GM18505 (cell line): Measurements from ENCODE around the gene ARL4A.
A peak's percentile ranks its signal among the peaks of the same experiment; 100 is the strongest.
"Not testable (repeated sequence)": the region's sequence is repeated elsewhere in the genome, so short reads cannot be mapped to it uniquely, and the experiment has no call there.

Experiments used
- ATAC-seq: cut with Tn5 transposase; IDR thresholded peaks from one replicate; pipeline ENCODE4 v1.9.1; 2021; ENCODE audit not compliant: unreplicated experiment
- POLR2A ChIP-seq: IDR thresholded peaks from 4 replicates; pipeline ENCODE4 v1.6.1; 2011; ENCODE audit warnings: borderline replicate concordance; ENCODE audit not compliant: insufficient read depth, insufficient read length; ENCODE audit errors: extremely low read depth

ARL4A gene, protein sequence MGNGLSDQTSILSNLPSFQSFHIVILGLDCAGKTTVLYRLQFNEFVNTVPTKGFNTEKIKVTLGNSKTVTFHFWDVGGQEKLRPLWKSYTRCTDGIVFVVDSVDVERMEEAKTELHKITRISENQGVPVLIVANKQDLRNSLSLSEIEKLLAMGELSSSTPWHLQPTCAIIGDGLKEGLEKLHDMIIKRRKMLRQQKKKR

DNA sequence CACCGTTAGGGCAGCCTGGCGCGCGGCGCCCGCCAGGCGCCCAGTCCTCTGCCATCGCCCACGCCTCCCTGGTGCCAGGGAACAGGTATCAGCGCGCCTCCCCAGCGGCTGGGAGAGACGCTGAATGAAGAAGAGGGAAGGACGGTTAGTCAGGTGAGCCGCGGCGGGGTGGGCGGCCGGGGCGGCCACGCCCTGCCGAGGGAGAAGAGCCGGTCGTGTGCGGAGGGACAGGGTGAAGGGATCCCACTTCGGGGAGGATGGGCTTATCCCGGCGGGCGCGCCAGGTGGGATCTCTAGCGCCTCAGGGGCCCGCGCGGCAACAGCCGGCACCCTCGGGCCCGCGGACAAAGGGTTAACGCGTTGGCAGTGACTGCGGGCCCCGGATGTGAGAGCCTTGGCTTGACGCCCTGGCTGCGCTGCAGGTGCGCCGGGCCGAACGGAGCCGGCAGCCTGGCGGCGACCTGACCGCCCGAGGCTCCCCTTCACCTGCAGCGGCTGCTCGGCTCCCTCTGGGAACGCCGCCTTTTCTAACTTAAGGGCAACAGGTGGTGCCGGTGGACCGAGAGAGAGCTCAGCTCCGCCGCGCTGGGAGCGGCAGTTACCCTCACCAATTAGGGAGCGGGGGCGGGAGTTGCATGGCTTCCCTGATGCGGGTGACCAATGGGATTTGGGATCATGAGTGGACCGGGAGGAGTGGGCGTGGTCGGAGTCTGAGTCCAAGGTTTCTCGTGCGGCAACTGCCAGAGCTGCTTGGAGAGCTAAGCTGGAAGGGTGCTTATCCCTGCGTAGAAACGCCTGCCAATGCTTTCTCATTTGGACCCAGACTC, at the start of gene ARL4A:
Gene ARL4A (plus strand): TSS at position 743 of the 827 bp plus-strand sequence. CDS start 622 bp downstream, outside the sequence.
- peak; percentile 82 for ATAC-seq
- peak; percentile 6 for TF ChIP-seq POLR2A

DNA sequence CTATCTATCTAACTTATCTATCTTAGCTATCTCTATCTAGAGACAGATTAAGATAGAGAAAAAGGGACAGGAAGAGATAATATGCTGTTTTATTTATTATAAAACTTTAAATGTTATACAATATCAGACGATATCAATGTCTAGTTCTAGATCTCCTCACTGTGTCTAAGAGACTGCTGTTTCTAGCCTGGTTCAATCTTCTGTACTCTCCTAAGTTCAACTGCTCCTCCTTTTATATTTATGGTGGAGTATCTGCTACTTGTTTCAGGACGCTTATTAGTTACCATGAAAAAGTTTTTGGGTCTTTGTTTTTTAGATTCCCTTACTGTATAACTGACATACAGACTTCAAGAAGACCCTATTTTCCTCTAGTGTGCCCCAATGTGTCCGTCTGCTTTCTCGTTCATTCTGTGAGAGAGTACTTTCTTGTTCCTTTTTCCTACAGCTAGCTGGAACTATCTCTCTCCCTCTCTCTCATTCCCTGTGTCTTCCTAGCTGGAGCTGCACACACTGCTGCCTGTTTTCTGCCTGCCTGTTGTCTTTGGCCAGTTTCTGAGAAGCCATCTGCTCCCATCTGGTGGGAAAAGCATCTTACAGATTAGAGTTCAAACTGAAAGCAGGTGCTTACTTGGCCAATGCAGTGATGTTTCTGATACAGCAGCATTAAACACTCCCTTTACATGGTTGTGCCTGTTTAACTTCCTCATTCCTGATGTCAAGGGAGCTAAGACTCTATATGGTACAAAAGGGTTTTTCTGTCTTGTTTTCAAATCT, 49.4 kb upstream of the ARL4A start:
- TF ChIP-seq POLR2A, result no peak
- peak; percentile 63 for ATAC-seq

DNA sequence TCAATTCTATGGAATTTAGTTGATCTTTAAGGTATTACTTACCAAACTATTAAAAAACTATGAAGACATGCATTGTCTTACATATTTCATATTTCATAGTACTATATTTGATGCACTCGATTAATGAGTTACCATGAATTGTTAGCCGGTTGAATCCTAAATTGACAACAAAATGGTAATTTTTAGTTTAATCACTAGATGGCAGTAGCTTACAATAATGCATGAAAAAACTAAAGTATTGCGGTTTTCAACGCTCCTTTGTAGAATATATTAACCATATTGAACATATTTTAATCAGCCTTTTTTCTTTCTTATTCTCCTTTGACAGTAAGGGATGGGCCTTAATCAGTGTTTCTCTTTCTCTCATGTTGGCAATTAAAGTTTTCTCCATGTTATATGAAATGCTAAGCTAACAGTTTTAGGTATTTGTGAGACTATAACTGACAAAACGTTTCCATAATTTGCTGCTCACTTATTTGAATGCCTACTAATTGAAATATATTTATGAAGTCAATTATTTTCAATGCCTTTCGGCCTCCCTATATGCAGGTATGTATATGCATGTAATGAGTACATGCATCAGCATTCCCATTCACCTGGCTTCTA, 48.5 kb upstream of the ARL4A start:
- peak; percentile 37 for ATAC-seq
- no peak for TF ChIP-seq POLR2A

DNA sequence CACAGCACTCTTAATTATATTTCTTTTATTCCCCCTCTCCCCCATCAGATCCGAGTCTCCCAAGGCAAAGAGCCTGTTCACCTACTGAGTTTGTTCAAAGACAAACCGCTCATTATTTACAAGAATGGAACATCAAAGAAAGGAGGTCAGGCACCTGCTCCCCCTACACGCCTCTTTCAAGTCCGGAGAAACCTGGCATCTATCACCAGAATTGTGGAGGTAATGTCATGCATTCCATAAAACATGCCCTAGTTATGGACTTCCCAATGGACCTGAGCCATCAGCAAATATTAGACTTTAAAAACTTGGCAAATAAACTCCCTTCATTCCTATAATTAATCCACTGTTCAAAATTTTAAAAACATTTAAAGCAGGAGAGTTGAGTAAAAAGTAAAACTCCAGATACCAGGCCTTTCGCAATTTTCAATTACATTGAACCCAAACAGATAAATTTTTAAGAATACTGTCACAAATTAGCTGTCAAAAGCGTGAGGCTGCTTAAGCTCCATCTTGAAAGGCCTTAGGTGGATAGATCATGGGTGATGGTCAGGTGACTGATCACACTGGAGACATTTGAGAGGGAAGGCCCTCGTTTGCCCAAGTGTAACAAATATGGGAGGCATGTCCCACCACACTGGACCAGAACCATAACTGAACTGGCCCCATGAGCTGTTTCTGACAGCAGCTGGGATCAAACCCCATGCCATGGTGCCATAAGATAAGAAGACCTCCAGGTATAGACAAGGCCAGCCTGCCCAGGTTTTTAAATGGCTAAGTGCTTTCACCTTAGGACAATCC, 46.9 kb upstream of the ARL4A start:
- TF ChIP-seq POLR2A, result no peak
- no peak for ATAC-seq

GRCh38 chr7:12641196-12641595, 46.2 kb upstream of the ARL4A start:
- ATAC-seq, result no peak
- no peak for TF ChIP-seq POLR2A

DNA sequence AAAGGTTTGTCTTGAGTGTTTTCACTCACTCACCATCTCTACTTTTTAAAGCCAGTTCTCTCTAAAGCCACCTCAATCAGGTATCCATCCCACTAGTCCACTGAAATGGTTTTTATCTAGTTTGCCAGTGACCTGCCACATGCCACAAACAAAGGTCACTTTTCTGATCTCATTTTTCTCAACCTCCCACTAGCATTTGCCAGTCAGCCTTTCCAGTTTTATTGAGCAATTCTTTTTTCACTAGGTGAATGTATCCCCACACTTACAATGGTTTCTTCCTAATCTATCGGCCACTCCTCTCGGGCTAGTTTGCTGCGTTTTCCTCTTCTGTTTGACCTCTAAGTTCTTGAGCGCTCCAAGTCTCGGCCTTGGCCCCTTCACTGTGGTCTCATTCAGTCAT, 44.9 kb upstream of the ARL4A start:
- ATAC-seq, result no peak
- no peak for TF ChIP-seq POLR2A

DNA sequence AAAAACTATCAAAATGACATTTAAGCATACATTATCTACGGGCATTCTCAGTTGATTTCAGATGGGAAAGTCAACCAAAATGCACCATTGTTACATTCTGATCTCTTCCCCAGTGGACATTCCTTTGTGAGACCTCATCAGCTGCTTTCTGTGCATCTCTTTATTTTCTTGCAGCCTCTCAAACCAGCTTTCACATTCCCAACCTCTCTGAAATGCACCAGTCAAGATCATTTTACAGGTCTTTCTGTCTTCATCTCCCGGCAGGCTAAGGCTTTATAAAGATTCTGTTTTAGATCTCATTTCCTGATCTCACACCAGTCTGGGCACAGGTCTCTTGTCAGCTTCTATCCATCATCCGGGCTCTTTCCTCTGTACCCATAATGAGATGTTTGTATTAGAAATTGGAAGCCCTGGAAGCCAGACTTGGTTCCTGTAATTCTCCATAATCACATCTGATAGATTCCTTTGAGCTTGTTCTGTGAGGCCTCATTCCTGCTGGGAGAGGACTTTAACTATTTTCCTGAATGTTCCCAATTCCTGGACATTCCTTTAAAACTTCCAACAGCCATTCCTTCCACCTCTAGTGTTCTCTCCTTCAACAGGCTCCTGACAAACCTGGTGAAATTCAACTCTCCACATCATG, 44.3 kb upstream of the ARL4A start:
- no peak for TF ChIP-seq POLR2A
- ATAC-seq, result no peak

DNA sequence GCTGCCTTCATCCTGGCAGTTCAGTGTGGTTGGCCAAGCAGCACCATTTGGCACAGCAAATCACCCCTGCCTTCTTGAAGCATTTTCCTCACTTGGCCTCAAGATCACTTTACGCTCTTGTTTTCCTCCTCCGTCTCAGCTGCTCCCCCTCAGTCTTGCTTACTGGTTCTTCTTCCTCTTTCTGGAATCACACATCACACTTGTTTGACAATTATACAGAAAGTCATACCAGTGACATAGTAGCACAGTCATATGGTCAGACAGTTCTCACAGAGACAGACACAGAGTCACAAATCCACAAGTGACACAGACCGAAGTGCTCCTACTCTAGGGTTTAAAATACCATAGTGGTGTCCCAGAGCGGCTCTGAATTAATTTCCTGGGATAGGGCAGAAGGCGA, 43.8 kb upstream of the ARL4A start:
- peak; percentile 48 for ATAC-seq
- TF ChIP-seq POLR2A, result no peak

DNA sequence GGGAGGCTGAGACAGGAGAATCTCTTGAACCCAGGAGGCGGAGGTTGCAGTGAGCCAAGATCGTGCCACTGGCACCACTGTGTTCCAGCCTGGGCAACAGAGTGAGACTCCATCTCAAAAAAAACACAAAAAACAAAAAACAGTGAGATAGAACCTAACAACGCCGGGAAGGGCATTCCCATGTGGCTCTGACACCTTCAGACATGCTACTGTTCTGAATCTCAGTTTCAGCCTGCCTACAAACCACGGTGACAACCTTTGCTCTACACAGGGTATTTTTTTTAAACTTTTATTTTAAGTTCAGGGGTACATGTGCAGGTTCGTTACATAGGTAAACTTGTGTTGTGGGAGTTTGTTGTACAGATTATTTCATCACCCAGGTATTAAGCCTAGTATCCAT, 42.2 kb upstream of the ARL4A start:
- not testable (repeated sequence) for ATAC-seq

- ATAC-seq, result no peak
- no peak for TF ChIP-seq POLR2A
These were observed 41.3 kb upstream of the ARL4A start for GRCh38 chr7:12646139-12646538.

DNA sequence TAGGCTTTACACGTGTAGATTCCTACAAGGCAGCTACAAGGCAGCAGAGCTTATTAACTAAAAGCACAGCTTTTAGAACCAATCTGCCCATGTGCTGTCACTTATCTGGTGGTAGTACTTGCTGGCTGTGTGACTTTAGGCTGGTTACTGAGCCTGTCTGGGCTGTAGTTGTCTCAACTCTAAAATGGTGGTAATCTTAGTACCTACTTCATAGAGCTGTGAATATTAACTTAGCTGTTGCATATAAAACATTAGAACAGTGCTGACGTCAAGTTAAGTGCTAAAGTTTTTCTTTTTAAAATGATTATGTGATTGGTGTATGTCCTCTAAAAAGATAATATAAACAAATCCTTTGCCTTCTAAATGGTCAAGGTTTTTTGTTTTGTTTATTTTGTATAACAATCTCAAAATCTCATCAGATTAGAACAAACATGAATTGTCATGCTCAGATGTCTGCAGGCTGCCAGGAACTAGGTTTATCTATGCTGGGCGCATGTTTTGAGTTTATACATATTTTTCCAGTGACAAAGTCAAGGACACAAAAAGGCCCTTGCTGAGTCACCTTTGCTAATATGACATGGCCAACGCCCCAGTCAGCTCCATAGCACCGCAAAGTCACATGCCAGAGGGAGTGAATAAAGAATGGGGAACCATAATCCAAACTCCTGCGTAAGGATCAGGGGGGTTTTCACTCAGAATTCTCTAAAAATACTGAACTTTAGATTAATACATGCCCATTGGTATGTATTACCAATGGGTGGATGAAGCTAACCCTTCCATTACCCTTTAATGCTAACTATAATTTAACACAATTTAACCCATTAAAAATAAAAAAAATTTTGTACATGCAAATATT, 39.8 kb upstream of the ARL4A start:
- no peak for ATAC-seq
- TF ChIP-seq POLR2A, result no peak
